Measurements from ENCODE around the gene CCR4. TPM values are rescaled to one million over a fixed set of nuclear protein-coding genes. Genes with fewer than 3 reads are reported as not detected.

Gene CCR4
- total and polyA plus RNA-seq, 2 of the 8 experiments (the other 6 are each of a cell fraction or from before 2014, with no cell fraction given) = 0.11 to 0.15 TPM

GRCh38 chr3:32992310-32992686, 40.9 kb downstream of the CCR4 start (continued):
- TF ChIP-seq CHD7 (IDR thresholded peaks at IDR 0.05; ENCODE audit: insufficient replicate concordance, low read length) (no peak), E2F6 (IDR thresholded peaks at IDR 0.05) (no peak), PHF8 (conservative IDR thresholded peaks at IDR 0.05; ENCODE audit: low read depth, low read length) (no peak), YY1 (IDR thresholded peaks at IDR 0.05; ENCODE audit: low read depth, low read length) (no peak), CHD2 (IDR thresholded peaks at IDR 0.05; ENCODE audit: low read length) (no peak), POU5F1 (IDR thresholded peaks at IDR 0.05; ENCODE audit: low read depth, low read length) (no peak), EP300 (IDR thresholded peaks at IDR 0.05; ENCODE audit: borderline replicate concordance in 1 of 2, low read depth in 2 of 2, low read length in 2 of 2) (no peak), ASH2L (IDR thresholded peaks at IDR 0.05; ENCODE audit: low read length) (no peak)

Measured in H1 (cell line).